ENCODE results near the gene FLVCR2. TPM values are rescaled to one million over a fixed set of nuclear protein-coding genes. Genes with fewer than 3 reads are reported as not detected.

The FLVCR2 gene
- total RNA-seq, 2 donors from 2014 or later: 6.2 to 8.9 TPM

GRCh38 chr14:75646762-75647161, 68.3 kb downstream of the FLVCR2 start:
- Mint-ChIP-seq H3K9me3 (peaks cover 8% of the 10 kb centered on the region), H3K36me3 (ENCODE audit: low read depth) (peaks cover 52% of the 10 kb centered on the region), H3K4me3 (no peak overlapping the region), H3K27ac (peak overlapping the region; percentile 74), H3K27me3 (ENCODE audit: insufficient read depth) (peaks cover 12% of the 10 kb centered on the region), H3K4me1 (peaks cover 37% of the 10 kb centered on the region)
- Histone ChIP-seq H3K9me3 (ENCODE audit: control insufficient read depth, low read length) (peaks cover 10% of the 10 kb centered on the region), H3K27ac (ENCODE audit: low read depth, low read length) (no peak overlapping the region), H3K4me3 (ENCODE audit: low read length) (no peak overlapping the region), H3K9ac (ENCODE audit: extremely low read depth, low read length, poor library complexity, severe bottlenecking) (no peak overlapping the region), H3K36me3 (ENCODE audit: control insufficient read depth, insufficient read depth, low read length) (peaks cover 60% of the 10 kb centered on the region), H3K27me3 (ENCODE audit: control insufficient read depth, insufficient read depth, low read length, poor library complexity, severe bottlenecking) (no peaks in the 10 kb centered on the region), H3K4me1 (ENCODE audit: control insufficient read depth, insufficient read depth, low read length) (peaks cover 17% of the 10 kb centered on the region)
- WGBS, 2 experiments (ENCODE audit: insufficient coverage in 1 of 2, insufficient read length in 1 of 2): 82 to 90% methylated on average over 4 to 6 of the region's 6 CpGs
- DNase-seq: no peak
- TF ChIP-seq, protein P1, sequence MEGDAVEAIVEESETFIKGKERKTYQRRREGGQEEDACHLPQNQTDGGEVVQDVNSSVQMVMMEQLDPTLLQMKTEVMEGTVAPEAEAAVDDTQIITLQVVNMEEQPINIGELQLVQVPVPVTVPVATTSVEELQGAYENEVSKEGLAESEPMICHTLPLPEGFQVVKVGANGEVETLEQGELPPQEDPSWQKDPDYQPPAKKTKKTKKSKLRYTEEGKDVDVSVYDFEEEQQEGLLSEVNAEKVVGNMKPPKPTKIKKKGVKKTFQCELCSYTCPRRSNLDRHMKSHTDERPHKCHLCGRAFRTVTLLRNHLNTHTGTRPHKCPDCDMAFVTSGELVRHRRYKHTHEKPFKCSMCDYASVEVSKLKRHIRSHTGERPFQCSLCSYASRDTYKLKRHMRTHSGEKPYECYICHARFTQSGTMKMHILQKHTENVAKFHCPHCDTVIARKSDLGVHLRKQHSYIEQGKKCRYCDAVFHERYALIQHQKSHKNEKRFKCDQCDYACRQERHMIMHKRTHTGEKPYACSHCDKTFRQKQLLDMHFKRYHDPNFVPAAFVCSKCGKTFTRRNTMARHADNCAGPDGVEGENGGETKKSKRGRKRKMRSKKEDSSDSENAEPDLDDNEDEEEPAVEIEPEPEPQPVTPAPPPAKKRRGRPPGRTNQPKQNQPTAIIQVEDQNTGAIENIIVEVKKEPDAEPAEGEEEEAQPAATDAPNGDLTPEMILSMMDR (conservative IDR thresholded peaks at IDR 0.05): no peak

GRCh38 chr14:75647640-75648039, 69.2 kb downstream of the FLVCR2 start:
- no peaks in the 10 kb centered on the region for H3K27me3 ChIP-seq (ENCODE audit: control insufficient read depth, insufficient read depth, low read length, poor library complexity, severe bottlenecking)
- H3K4me3 ChIP-seq (ENCODE audit: low read length): peak overlapping the region; percentile 13
- H3K27ac ChIP-seq (ENCODE audit: low read depth, low read length): peak overlapping the region; percentile 1
- Mint-ChIP-seq H3K9me3 (peaks cover 8% of the 10 kb centered on the region), H3K4me1 (peaks cover 37% of the 10 kb centered on the region), H3K27ac (peak overlapping the region; percentile 62), H3K4me3 (no peak overlapping the region), H3K36me3 (ENCODE audit: low read depth) (peaks cover 59% of the 10 kb centered on the region), H3K27me3 (ENCODE audit: insufficient read depth) (peaks cover 12% of the 10 kb centered on the region)
- WGBS, 2 experiments (ENCODE audit: insufficient coverage in 1 of 2, insufficient read length in 1 of 2): 56 to 67% methylated on average over 1 to 3 of the region's 3 CpGs
- peak overlapping the region; percentile 7 for H3K9ac ChIP-seq (ENCODE audit: extremely low read depth, low read length, poor library complexity, severe bottlenecking)
- DNase-seq: no peak
- H3K36me3 ChIP-seq (ENCODE audit: control insufficient read depth, insufficient read depth, low read length): peaks cover 62% of the 10 kb centered on the region
- TF ChIP-seq, protein P1 (conservative IDR thresholded peaks at IDR 0.05): no peak
- peaks cover 10% of the 10 kb centered on the region for H3K9me3 ChIP-seq (ENCODE audit: control insufficient read depth, low read length)
- H3K4me1 ChIP-seq (ENCODE audit: control insufficient read depth, insufficient read depth, low read length): peaks cover 17% of the 10 kb centered on the region

DNA sequence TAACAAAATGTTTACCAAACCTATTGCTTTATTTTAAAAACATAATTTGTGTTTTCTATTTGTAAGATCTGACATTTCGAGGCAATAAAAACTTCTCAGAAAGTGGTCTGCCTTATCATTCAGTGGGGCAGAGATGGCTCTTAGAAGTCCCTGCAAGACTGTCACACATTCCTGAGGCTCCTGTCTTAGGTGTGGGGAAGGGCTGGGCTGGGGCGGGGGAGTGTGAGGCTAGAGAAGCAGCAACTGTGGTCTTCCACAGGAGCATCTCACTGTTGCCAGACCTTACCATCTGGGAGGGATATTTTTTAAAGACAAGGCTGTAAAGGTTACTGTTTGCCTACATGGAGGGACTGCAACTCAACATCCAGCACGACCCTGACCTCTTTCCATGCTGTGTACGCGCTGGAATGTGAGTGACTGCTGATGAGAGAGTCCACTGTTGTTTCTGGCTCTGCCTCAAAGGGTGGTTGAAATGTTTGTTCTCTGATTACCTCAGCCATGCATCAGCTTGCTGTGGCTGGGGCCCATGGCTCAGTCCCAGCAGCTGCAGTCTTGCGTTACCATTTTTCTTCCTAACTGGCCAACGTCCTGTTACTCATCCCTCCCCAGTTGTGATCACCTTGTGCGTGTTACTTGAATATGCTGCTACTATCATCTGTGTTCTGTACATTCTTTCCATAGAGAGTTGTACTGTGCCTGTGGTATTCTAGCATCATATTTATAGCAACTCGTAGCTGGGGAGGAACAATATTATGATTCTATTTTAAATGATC, 69.8 kb downstream of the FLVCR2 start:
- 77 to 91% methylated on average over 6 to 9 of the region's 9 CpGs for WGBS, 2 experiments (ENCODE audit: insufficient coverage in 1 of 2, insufficient read length in 1 of 2)
- Mint-ChIP-seq H3K27me3 (ENCODE audit: insufficient read depth) (peaks cover 12% of the 10 kb centered on the region), H3K36me3 (ENCODE audit: low read depth) (peaks cover 60% of the 10 kb centered on the region), H3K4me3 (no peak overlapping the region), H3K9me3 (peaks cover 8% of the 10 kb centered on the region), H3K27ac (peak overlapping the region; percentile 90), H3K4me1 (peaks cover 37% of the 10 kb centered on the region)
- H3K4me1 ChIP-seq (ENCODE audit: control insufficient read depth, insufficient read depth, low read length): peaks cover 17% of the 10 kb centered on the region
- H3K36me3 ChIP-seq (ENCODE audit: control insufficient read depth, insufficient read depth, low read length): peaks cover 59% of the 10 kb centered on the region
- DNase-seq: no peak
- H3K27ac ChIP-seq (ENCODE audit: low read depth, low read length): no peak overlapping the region
- H3K4me3 ChIP-seq (ENCODE audit: low read length): peak overlapping the region; percentile 13
- H3K27me3 ChIP-seq (ENCODE audit: control insufficient read depth, insufficient read depth, low read length, poor library complexity, severe bottlenecking): no peaks in the 10 kb centered on the region
- peak overlapping the region; percentile 22 for H3K9ac ChIP-seq (ENCODE audit: extremely low read depth, low read length, poor library complexity, severe bottlenecking)
- TF ChIP-seq, protein P1 (conservative IDR thresholded peaks at IDR 0.05): no peak
- peaks cover 10% of the 10 kb centered on the region for H3K9me3 ChIP-seq (ENCODE audit: control insufficient read depth, low read length)

Data from endodermal cell (in vitro differentiated cells).